Spinal cord (tissue), 10 donors: ENCODE results near the gene ALG14. TPM values are rescaled to one million over a fixed set of nuclear protein-coding genes. Genes with fewer than 3 reads are reported as not detected.
"Not testable (repeated sequence)": the region's sequence is repeated elsewhere in the genome, so short reads cannot be mapped to it uniquely, and the experiment has no call there.

Experiments used
- DNase-seq, 6 donors: peaks; one replicate each; pipeline versions ENCODE4 v3.0.0 to v3.0.0-alpha.2; 2013 to 2015; ENCODE audit warnings: low spot score in 6 of 6, low read depth in 4 of 6
- H3K27ac ChIP-seq: one replicate; pipeline ENCODE4 v1.5.1; 2013; ENCODE audit warnings: low read depth, low read length, control low read depth
- H3K27me3 ChIP-seq: one replicate; pipeline ENCODE4 v1.6.1; 2013; ENCODE audit warnings: low read length; ENCODE audit not compliant: control insufficient read depth, insufficient read depth
- H3K36me3 ChIP-seq: one replicate; pipeline ENCODE4 v1.6.1; 2013; ENCODE audit warnings: low read length; ENCODE audit not compliant: control insufficient read depth, insufficient read depth
- H3K4me1 ChIP-seq: one replicate; pipeline ENCODE4 v1.6.1; 2013; ENCODE audit warnings: low read length; ENCODE audit not compliant: control insufficient read depth, insufficient read depth
- H3K4me3 ChIP-seq: one replicate; pipeline ENCODE4 v1.5.1; 2013; ENCODE audit warnings: low read depth, low read length, control low read depth
- H3K9me3 ChIP-seq: one replicate; pipeline ENCODE4 v1.6.1; 2013; ENCODE audit warnings: low read length; ENCODE audit not compliant: control insufficient read depth, insufficient read depth
- WGBS: methylation state at CpG from one replicate; pipeline ENCODE4 v1.1.5; 2013; ENCODE audit warnings: missing lambda C conversion rate; ENCODE audit not compliant: insufficient coverage; 5-methylcytosine and 5-hydroxymethylcytosine counted together
- polyA plus RNA-seq, 2 donors: library from polyadenylated mRNA; unstranded; fragments of 120-200 nt; gene quantifications; one replicate each; pipeline ENCODE4 v1.2.1, GENCODE V29; 2013; ENCODE audit not compliant: insufficient read length in 2 of 2
- total RNA-seq, 2 donors: library from RNA; depleted of rRNA in 1 of 2; stranded (reverse); fragments of 120-200 nt in 1 of 2; fragments of >200 nt in 1 of 2; gene quantifications; one replicate each; pipeline versions ENCODE4 v1.2.3 to v1.2.4, GENCODE V29; 2013 to 2014
- donor health status: healthy.

The ALG14 gene
- total and polyA plus RNA-seq, 4 donors: 4.0 to 14.4 (median 8.2) TPM

DNA sequence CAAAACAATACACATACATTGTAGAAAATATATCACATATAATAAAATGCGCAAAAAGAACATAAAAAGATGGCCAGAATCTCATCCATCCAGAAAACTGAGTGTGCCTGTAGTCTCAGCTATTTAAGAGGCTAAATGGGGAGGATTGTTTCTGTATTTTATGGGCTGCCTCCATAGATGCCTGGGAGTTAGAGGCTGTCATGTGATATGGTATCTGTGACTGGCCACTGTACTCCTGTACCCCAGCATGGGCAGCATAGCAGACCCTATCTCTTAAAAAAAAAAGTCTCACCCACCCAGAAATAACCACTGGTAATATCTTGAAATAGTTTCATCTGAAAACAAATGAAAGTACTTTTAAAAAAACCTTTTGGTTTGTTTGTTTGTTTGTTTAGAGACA lies 40.9 kb upstream of the ALG14 start:
- DNase-seq: no peak
- H3K27me3 ChIP-seq: peaks cover 3% of the 10 kb centered on the region
- H3K4me3 ChIP-seq: no peak overlapping the region
- no CpG with 5 or more reads among the region's 1 CpG for WGBS
- no peaks in the 10 kb centered on the region for H3K9me3 ChIP-seq
- no peaks in the 10 kb centered on the region for H3K36me3 ChIP-seq
- no peak overlapping the region for H3K27ac ChIP-seq
- peaks cover 5% of the 10 kb centered on the region for H3K4me1 ChIP-seq

DNA sequence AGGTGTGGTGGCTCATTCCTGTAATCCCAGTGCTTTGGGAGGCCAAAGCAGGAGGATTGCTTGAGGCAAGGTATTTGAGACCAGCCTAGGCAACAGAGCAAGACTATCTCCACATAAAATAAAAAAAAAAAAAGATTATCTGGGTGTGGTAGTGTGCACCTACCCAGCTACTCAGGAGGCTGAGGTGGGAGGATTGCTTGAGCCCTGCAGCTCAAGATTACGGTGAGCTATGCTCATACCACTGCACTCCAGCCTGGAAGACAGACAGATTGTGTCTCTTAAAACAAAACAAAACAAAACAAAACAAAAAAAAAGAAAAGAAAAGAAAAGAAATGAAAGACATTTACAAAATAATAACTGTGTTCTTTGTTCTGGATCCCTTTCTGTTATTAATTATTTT lies 38.3 kb upstream of the ALG14 start:
- DNase-seq: no peak
- Histone ChIP-seq H3K4me1 (no peaks in the 10 kb centered on the region), H3K27ac (no peak overlapping the region), H3K36me3 (no peaks in the 10 kb centered on the region), H3K4me3 (no peak overlapping the region), H3K9me3 (no peaks in the 10 kb centered on the region), H3K27me3 (peaks cover 3% of the 10 kb centered on the region)
- no CpG with 5 or more reads among the region's 1 CpG for WGBS

DNA sequence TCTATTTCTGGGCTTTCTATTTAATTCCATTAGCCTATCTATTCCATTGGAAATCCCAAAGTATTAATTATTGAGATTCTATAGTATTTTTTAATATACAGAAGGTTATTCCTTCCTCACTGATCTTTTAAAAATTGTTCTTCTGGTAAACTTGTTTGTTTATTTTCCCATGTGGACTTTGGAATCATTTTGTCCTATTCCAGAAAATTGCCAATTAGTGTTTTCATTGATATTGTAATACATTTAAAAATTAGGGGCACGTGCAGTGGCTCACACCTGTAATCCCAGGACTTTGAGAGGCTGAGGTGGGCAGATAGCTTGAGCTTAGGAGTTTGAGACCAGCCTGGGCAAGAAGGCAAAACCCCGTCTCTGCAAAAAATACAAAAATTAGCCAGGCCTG lies 36.0 kb upstream of the ALG14 start:
- 100% methylated on average over 2 of the region's 2 CpGs for WGBS
- H3K9me3 ChIP-seq: no peaks in the 10 kb centered on the region
- H3K27ac ChIP-seq: no peak overlapping the region
- H3K4me3 ChIP-seq: no peak overlapping the region
- no peak for DNase-seq
- H3K4me1 ChIP-seq: no peaks in the 10 kb centered on the region
- peaks cover 3% of the 10 kb centered on the region for H3K27me3 ChIP-seq
- no peaks in the 10 kb centered on the region for H3K36me3 ChIP-seq

DNA sequence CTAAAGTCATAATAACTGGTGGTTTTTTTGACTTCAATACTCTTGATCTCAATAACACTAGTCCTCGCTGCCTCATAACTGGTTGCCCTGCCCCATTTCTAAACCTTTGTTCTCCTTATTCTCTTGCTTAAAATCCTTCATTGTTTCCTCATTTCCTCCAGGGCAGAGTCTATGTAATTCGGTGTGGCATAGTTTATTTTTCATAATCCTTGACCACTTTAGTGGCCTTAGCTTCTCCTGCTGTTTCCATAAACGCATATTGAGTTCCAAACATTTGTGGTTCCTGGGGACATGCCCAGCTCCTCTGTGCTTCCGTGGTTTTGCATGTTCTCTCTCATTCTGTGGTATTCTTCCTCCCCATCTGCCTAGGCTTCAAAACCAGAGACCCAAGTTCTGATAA lies 25.4 kb upstream of the ALG14 start:
- WGBS: 82% methylated on average over 4 of the region's 4 CpGs
- Histone ChIP-seq H3K4me3 (no peak overlapping the region), H3K27ac (no peak overlapping the region), H3K27me3 (no peaks in the 10 kb centered on the region), H3K4me1 (no peaks in the 10 kb centered on the region), H3K9me3 (no peaks in the 10 kb centered on the region), H3K36me3 (no peaks in the 10 kb centered on the region)
- no peak for DNase-seq

DNA sequence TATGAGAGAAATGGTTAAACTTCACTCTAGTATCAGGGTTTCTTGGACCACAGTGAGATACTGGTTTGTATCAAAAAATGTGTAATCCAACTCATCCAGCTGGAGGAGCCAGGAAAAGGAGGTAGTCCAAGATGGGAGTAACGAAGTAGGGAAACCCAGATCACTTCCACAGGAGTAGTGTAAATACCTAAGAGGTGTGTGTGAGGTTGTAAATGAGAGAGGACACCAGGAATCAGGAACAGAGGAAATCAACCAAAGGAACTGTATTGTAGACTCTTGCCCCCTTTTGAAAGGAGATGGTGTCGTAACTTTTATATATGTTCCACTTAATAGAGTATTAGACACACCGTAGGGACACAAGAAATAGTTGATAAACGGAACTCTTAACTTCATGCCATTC lies 24.7 kb upstream of the ALG14 start:
- H3K4me3 ChIP-seq: no peak overlapping the region
- no peak overlapping the region for H3K27ac ChIP-seq
- no peak for DNase-seq
- WGBS: 80% methylated on average over 1 of the region's 4 CpGs
- no peaks in the 10 kb centered on the region for H3K36me3 ChIP-seq
- H3K9me3 ChIP-seq: no peaks in the 10 kb centered on the region
- no peaks in the 10 kb centered on the region for H3K27me3 ChIP-seq
- H3K4me1 ChIP-seq: no peaks in the 10 kb centered on the region

DNA sequence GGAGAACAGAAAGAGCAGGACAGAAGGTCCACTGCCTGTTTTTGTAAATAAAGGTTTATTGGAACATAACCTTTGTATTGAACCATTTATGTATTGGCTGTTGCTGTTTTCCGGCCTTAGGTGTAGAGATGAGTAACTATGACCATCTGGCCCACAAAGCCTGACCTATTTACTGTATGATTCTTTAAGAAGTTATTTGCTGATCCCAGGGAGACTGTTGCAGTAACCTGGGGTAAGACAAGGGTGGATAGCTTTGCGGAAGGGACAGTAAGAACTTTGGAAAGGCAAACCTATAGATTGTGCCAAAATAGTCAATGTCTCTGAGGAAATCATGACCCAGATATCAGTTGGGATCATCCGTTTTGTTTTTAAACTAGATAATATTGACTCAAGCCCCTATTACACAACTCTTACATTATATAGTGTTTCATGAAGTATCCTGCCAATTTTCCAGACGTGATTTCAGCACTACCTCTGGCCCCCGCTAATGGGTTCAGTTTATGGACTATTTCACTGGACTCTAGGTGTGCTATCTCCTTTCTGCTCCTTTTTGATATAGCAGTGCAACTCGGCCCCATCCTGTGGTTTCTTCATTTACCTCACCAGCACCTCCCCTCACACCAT lies 23.6 kb upstream of the ALG14 start:
- H3K4me1 ChIP-seq: no peaks in the 10 kb centered on the region
- no peak overlapping the region for H3K4me3 ChIP-seq
- DNase-seq: no peak
- no peak overlapping the region for H3K27ac ChIP-seq
- H3K36me3 ChIP-seq: no peaks in the 10 kb centered on the region
- 71% methylated on average over 1 of the region's 6 CpGs for WGBS
- no peaks in the 10 kb centered on the region for H3K9me3 ChIP-seq
- no peaks in the 10 kb centered on the region for H3K27me3 ChIP-seq

DNA sequence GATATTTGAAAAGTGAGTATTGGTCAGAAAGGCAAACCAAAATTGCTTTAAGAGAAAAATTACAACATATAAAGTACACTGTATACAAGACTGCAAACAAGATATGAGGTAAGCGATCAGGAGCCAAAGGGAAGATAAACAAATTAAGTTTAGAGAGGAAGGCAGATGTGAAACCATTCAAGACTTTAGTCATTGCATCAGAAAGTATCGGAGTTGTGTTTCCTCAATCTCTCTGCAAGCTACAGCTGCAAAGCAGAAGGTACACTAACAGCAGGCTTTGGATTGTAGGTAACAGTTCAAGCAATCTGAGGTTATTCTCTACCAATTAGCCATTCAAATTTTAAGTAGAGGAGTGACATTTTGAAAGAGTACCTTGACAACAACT lies 23.1 kb upstream of the ALG14 start:
- H3K36me3 ChIP-seq: no peaks in the 10 kb centered on the region
- no peaks in the 10 kb centered on the region for H3K9me3 ChIP-seq
- no peaks in the 10 kb centered on the region for H3K27me3 ChIP-seq
- no peak overlapping the region for H3K27ac ChIP-seq
- no peaks in the 10 kb centered on the region for H3K4me1 ChIP-seq
- no peak overlapping the region for H3K4me3 ChIP-seq
- WGBS: no CpG with 5 or more reads among the region's 2 CpGs
- no peak for DNase-seq

DNA sequence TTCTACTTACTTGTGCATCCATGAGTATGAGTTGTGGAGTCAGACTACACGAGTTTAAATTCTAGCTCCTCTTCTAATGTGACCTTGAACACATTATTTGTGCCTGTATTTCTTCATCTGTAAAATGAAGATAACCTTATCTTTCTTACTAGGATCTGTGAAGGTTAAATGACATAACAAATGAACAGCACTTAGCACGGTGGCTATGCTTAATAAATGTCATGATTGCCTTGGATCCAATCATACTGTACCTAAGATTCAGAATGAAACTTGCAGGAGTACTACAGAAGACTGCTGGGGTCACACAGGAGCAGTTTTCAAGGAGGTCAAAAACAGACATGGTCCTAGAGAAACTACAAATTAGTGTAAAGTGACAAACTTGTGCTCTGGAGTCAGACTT lies 22.2 kb upstream of the ALG14 start:
- no peak overlapping the region for H3K27ac ChIP-seq
- H3K4me3 ChIP-seq: no peak overlapping the region
- no CpG with 5 or more reads among the region's 2 CpGs for WGBS
- no peaks in the 10 kb centered on the region for H3K4me1 ChIP-seq
- no peaks in the 10 kb centered on the region for H3K27me3 ChIP-seq
- no peak for DNase-seq
- no peaks in the 10 kb centered on the region for H3K36me3 ChIP-seq
- H3K9me3 ChIP-seq: no peaks in the 10 kb centered on the region

DNA sequence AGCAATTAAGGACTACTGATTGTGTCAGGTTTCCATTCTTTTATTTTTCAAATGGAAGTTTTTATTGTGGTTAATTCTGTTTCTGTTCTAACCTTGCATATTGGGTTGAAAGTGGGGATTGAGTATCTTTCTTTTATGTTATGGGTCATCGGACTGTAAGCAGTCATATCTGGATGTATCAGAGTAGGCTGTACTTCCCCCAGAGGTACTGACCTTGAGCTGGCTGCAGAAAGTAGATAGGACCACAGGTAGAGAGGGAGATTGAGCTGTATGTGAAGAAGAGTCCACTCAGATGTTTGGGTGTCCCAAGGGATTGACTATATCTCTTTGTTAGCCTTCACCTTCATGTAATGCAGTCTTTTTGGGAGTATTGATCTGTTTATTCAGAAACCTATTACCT lies 20.5 kb upstream of the ALG14 start:
- no CpG with 5 or more reads among the region's 1 CpG for WGBS
- Histone ChIP-seq H3K4me1 (no peaks in the 10 kb centered on the region), H3K27ac (no peak overlapping the region), H3K9me3 (no peaks in the 10 kb centered on the region), H3K27me3 (no peaks in the 10 kb centered on the region), H3K36me3 (no peaks in the 10 kb centered on the region), H3K4me3 (no peak overlapping the region)
- no peak for DNase-seq

DNA sequence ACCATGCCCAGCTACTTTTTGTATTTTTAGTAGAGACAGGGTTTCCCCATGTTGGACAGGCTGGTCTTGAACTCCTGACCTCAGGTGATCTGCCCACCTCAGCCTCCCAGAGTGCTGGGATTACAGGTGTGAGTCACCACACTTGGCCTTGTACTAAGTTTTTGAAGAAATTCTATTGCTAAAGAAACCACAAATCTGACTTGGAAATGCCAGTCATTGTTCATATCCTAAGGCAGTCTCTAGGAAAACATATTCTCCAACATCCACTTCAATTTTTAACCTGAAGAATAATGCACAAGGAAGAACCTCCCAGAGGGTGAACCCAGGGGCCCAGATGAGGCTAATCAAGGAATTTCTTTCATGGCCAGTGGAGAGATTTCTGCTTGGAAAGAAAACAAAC lies 20.1 kb upstream of the ALG14 start:
- H3K4me1 ChIP-seq, H3K27me3 ChIP-seq, H3K4me3 ChIP-seq, H3K27ac ChIP-seq, H3K9me3 ChIP-seq, H3K36me3 ChIP-seq, DNase-seq: not testable (repeated sequence)
